Metanephros (tissue), 1 donor: ENCODE data around the gene FTMT. TPM values are rescaled to one million over a fixed set of nuclear protein-coding genes. Genes with fewer than 3 reads are reported as not detected.

ENCODE experiments used
- total RNA-seq: library from RNA; depleted of rRNA; stranded (reverse); fragments of >200 nt; gene quantifications from one replicate; pipeline ENCODE4 v1.2.3, GENCODE V29; 2014

Gene FTMT
- total RNA-seq = not detected

DNA sequence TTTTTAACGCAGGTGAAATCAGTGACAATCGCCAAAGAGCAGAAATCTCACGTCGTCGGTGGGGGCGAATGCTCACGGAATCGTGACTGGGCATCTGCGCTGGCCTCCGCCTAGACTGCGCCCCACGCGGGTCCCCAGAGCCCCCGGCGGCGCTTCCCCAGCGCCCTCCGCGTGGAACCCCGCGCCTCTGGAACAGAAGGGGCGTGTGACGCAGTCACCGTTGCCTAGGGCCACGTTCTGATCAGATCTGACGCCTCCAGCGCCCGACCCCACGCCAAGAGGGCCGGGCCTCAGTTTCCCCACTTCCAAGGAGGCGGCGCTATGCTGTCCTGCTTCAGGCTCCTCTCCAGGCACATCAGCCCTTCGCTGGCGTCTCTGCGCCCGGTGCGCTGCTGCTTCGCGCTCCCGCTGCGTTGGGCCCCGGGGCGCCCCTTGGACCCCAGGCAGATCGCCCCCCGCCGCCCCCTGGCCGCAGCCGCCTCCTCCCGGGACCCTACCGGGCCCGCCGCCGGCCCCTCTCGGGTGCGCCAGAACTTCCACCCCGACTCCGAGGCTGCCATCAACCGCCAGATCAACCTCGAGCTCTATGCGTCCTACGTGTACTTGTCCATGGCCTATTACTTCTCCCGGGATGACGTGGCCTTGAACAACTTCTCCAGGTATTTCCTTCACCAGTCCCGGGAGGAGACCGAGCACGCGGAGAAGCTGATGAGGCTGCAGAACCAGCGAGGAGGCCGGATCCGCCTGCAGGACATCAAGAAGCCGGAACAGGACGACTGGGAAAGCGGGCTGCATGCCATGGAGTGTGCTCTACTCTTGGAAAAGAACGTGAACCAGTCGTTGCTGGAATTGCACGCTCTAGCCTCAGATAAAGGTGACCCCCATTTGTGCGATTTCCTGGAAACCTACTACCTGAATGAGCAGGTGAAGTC, at the start of gene FTMT:
Gene FTMT (plus strand): TSS at position 240 of the 932 bp plus-strand sequence. CDS start 82 bp downstream, at position 322.

Other genes with a start within 250 kb of the FTMT start
- gene SRFBP1, start 110.1 kb downstream of the FTMT start, total RNA-seq = 13.4 TPM
- gene LOX, start 226.4 kb downstream of the FTMT start, total RNA-seq = 17.2 TPM